Mesendoderm (in vitro differentiated cells): ENCODE data around the gene IL17RB.
A peak's percentile ranks its signal among the peaks of the same experiment; 100 is the strongest.

Source experiments
- DNase-seq: peaks from one replicate; pipeline ENCODE4 v3.0.0; 2013
- H2AK5ac ChIP-seq: 2 replicates; pipeline ENCODE4 v1.6.1; 2013; ENCODE audit warnings: low read length, inconsistent platforms
- H2BK120ac ChIP-seq: 2 replicates; pipeline ENCODE4 v1.6.1; 2013; ENCODE audit warnings: low read depth, mild to moderate bottlenecking, low read length, moderate library complexity, mixed read lengths
- H2BK15ac ChIP-seq: replicated peaks from 2 replicates; pipeline ENCODE4 v1.6.1; 2013; ENCODE audit warnings: low read depth, mild to moderate bottlenecking, moderate library complexity
- H2BK5ac ChIP-seq: 2 replicates; pipeline ENCODE4 v1.6.1; 2013; ENCODE audit warnings: low read length, inconsistent platforms
- H3K18ac ChIP-seq: 2 replicates; pipeline ENCODE4 v1.6.1; 2013; ENCODE audit warnings: mild to moderate bottlenecking, low read length, mixed read lengths
- H3K23ac ChIP-seq: one replicate; pipeline ENCODE4 v1.6.1; 2013; ENCODE audit warnings: low read length
- H3K27ac ChIP-seq: 2 replicates; pipeline ENCODE4 v1.5.1; 2013; ENCODE audit warnings: low read depth, mild to moderate bottlenecking, inconsistent platforms, low read length, moderate library complexity
- H3K27me3 ChIP-seq: 2 replicates; pipeline ENCODE4 v1.6.1; 2013; ENCODE audit warnings: low read length, control low read depth, mild to moderate bottlenecking, inconsistent platforms; ENCODE audit not compliant: insufficient read depth, poor library complexity
- H3K36me3 ChIP-seq: 2 replicates; pipeline ENCODE4 v1.6.1; 2013; ENCODE audit warnings: low read length, inconsistent platforms; ENCODE audit not compliant: control insufficient read depth, insufficient read depth
- H3K4ac ChIP-seq: one replicate; pipeline ENCODE4 v1.6.1; 2013; ENCODE audit warnings: low read depth, mild to moderate bottlenecking, low read length, moderate library complexity
- H3K4me1 ChIP-seq: 2 replicates; pipeline ENCODE4 v1.6.1; 2013; ENCODE audit warnings: low read depth, low read length, inconsistent platforms; ENCODE audit not compliant: control insufficient read depth
- H3K4me2 ChIP-seq: 2 replicates; pipeline ENCODE4 v1.6.1; 2013; ENCODE audit warnings: low read length
- H3K4me3 ChIP-seq: 2 replicates; pipeline ENCODE4 v1.5.1; 2013; ENCODE audit warnings: mild to moderate bottlenecking, low read length
- H3K56ac ChIP-seq: one replicate; pipeline ENCODE4 v1.6.1; 2013; ENCODE audit warnings: low read length
- H3K79me1 ChIP-seq: 2 replicates; pipeline ENCODE4 v1.6.1; 2013; ENCODE audit warnings: low read length, inconsistent platforms
- H3K79me2 ChIP-seq: 2 replicates; pipeline ENCODE4 v1.6.1; 2013; ENCODE audit warnings: mild to moderate bottlenecking, low read length; ENCODE audit not compliant: control insufficient read depth, insufficient read depth
- H3K9ac ChIP-seq: 2 replicates; pipeline ENCODE4 v1.6.1; 2013; ENCODE audit warnings: low read length, inconsistent platforms
- H4K5ac ChIP-seq: one replicate; pipeline ENCODE4 v1.6.1; 2013; ENCODE audit warnings: low read length
- H4K8ac ChIP-seq: one replicate; pipeline ENCODE4 v1.6.1; 2013; ENCODE audit warnings: low read depth, mild to moderate bottlenecking, control low read depth, low read length, moderate library complexity
- WGBS: extraction: QIAGEN DNeasy Blood & Tissue Kit; methylation state at CpG from one replicate; pipeline ENCODE4 v1.1.7; 2013; ENCODE audit warnings: low lambda C conversion rate, missing lambda C conversion rate; ENCODE audit not compliant: insufficient coverage; ENCODE audit errors: extremely low coverage; 5-methylcytosine and 5-hydroxymethylcytosine counted together

Gene IL17RB

GRCh38 chr3:53811143-53811927 lies 35.0 kb upstream of the IL17RB start:
- no peak for DNase-seq
- H3K4me1 ChIP-seq = no peaks in the 10 kb centered on the region
- H3K36me3 ChIP-seq = no peaks in the 10 kb centered on the region
- H2BK15ac ChIP-seq = no peak overlapping the region
- H3K79me2 ChIP-seq = no peaks in the 10 kb centered on the region
- no peak overlapping the region for H3K27ac ChIP-seq
- H3K9ac ChIP-seq = no peak overlapping the region
- H3K27me3 ChIP-seq = no peaks in the 10 kb centered on the region
- no peak overlapping the region for H3K4me2 ChIP-seq
- H3K4me3 ChIP-seq = no peak overlapping the region
- no peak overlapping the region for H3K4ac ChIP-seq
- H3K56ac ChIP-seq = no peak overlapping the region
- no peak overlapping the region for H4K5ac ChIP-seq
- no CpG with 5 or more reads among the region's 24 CpGs for WGBS
- H3K23ac ChIP-seq = no peak overlapping the region
- H4K8ac ChIP-seq = no peak overlapping the region
- no peak overlapping the region for H2AK5ac ChIP-seq
- H2BK120ac ChIP-seq = no peak overlapping the region
- H3K18ac ChIP-seq = no peak overlapping the region
- H2BK5ac ChIP-seq = no peak overlapping the region
- H3K79me1 ChIP-seq = no peaks in the 10 kb centered on the region

- Histone ChIP-seq H2AK5ac (no peak overlapping the region), H3K4me3 (no peak overlapping the region)
- no CpG with 5 or more reads among the region's 4 CpGs for WGBS
These were observed 33.9 kb upstream of the IL17RB start for GRCh38 chr3:53812434-53812833.

GRCh38 chr3:53813229-53813628 lies 33.1 kb upstream of the IL17RB start:
- no peak overlapping the region for H2BK5ac ChIP-seq
- H4K8ac ChIP-seq = no peak overlapping the region
- no CpG with 5 or more reads among the region's 5 CpGs for WGBS
- H3K4me1 ChIP-seq = no peaks in the 10 kb centered on the region
- H4K5ac ChIP-seq = no peak overlapping the region
- no peak overlapping the region for H3K23ac ChIP-seq
- H3K4ac ChIP-seq = no peak overlapping the region
- no peaks in the 10 kb centered on the region for H3K27me3 ChIP-seq
- no peak overlapping the region for H3K9ac ChIP-seq
- H3K79me1 ChIP-seq = no peaks in the 10 kb centered on the region
- no peak overlapping the region for H2BK15ac ChIP-seq
- H3K4me3 ChIP-seq = no peak overlapping the region
- no peak overlapping the region for H3K56ac ChIP-seq
- H3K18ac ChIP-seq = no peak overlapping the region
- no peak for DNase-seq
- no peaks in the 10 kb centered on the region for H3K36me3 ChIP-seq
- no peak overlapping the region for H2BK120ac ChIP-seq
- H3K4me2 ChIP-seq = no peak overlapping the region
- no peak overlapping the region for H2AK5ac ChIP-seq
- H3K79me2 ChIP-seq = no peaks in the 10 kb centered on the region
- no peak overlapping the region for H3K27ac ChIP-seq

More at GRCh38 chr3:53812434-53812833, 33.9 kb upstream of the IL17RB start:
- peak; percentile 34 for DNase-seq
- no peak overlapping the region for H3K56ac ChIP-seq
- no peak overlapping the region for H3K4ac ChIP-seq
- no peak overlapping the region for H3K4me2 ChIP-seq
- no peak overlapping the region for H2BK5ac ChIP-seq
- H4K5ac ChIP-seq = no peak overlapping the region
- no peak overlapping the region for H3K9ac ChIP-seq
- no peak overlapping the region for H2BK15ac ChIP-seq
- H3K23ac ChIP-seq = no peak overlapping the region
- no peaks in the 10 kb centered on the region for H3K79me1 ChIP-seq
- H4K8ac ChIP-seq = no peak overlapping the region
- no peaks in the 10 kb centered on the region for H3K36me3 ChIP-seq
- H3K4me1 ChIP-seq = no peaks in the 10 kb centered on the region
- no peak overlapping the region for H3K27ac ChIP-seq
- H3K18ac ChIP-seq = no peak overlapping the region
- no peaks in the 10 kb centered on the region for H3K27me3 ChIP-seq
- no peaks in the 10 kb centered on the region for H3K79me2 ChIP-seq
- no peak overlapping the region for H2BK120ac ChIP-seq

GRCh38 chr3:53813876-53814275 lies 32.5 kb upstream of the IL17RB start:
- no peaks in the 10 kb centered on the region for H3K27me3 ChIP-seq
- H3K4me2 ChIP-seq = no peak overlapping the region
- H2AK5ac ChIP-seq = no peak overlapping the region
- no peak overlapping the region for H3K4ac ChIP-seq
- no peak overlapping the region for H2BK15ac ChIP-seq
- H4K5ac ChIP-seq = no peak overlapping the region
- no peak overlapping the region for H3K56ac ChIP-seq
- H3K27ac ChIP-seq = no peak overlapping the region
- no peak overlapping the region for H3K9ac ChIP-seq
- H3K23ac ChIP-seq = no peak overlapping the region
- no peak for DNase-seq
- no peaks in the 10 kb centered on the region for H3K4me1 ChIP-seq
- no CpG with 5 or more reads among the region's 10 CpGs for WGBS
- no peaks in the 10 kb centered on the region for H3K79me2 ChIP-seq
- H3K79me1 ChIP-seq = no peaks in the 10 kb centered on the region
- no peak overlapping the region for H2BK120ac ChIP-seq
- H3K36me3 ChIP-seq = no peaks in the 10 kb centered on the region
- H3K4me3 ChIP-seq = no peak overlapping the region
- no peak overlapping the region for H2BK5ac ChIP-seq
- no peak overlapping the region for H3K18ac ChIP-seq
- no peak overlapping the region for H4K8ac ChIP-seq

- Histone ChIP-seq H2BK120ac (no peak overlapping the region), H3K27ac (no peak overlapping the region), H4K8ac (no peak overlapping the region), H3K4me3 (no peak overlapping the region), H4K5ac (no peak overlapping the region), H3K23ac (no peak overlapping the region), H3K18ac (no peak overlapping the region), H3K56ac (no peak overlapping the region), H3K27me3 (no peaks in the 10 kb centered on the region), H2BK15ac (no peak overlapping the region), H3K79me2 (no peaks in the 10 kb centered on the region), H3K79me1 (no peaks in the 10 kb centered on the region), H3K4me1 (no peaks in the 10 kb centered on the region), H3K4me2 (no peak overlapping the region), H2BK5ac (no peak overlapping the region), H3K4ac (no peak overlapping the region), H3K9ac (no peak overlapping the region), H3K36me3 (no peaks in the 10 kb centered on the region), H2AK5ac (no peak overlapping the region)
- no peak for DNase-seq
- WGBS = no CpG with 5 or more reads among the region's 4 CpGs
These were observed 31.3 kb upstream of the IL17RB start for GRCh38 chr3:53815067-53815466.

- Histone ChIP-seq H3K27ac (no peak overlapping the region), H3K18ac (no peak overlapping the region), H3K4me3 (no peak overlapping the region), H3K79me1 (no peaks in the 10 kb centered on the region), H3K4me2 (no peak overlapping the region), H2AK5ac (no peak overlapping the region), H4K8ac (no peak overlapping the region), H3K36me3 (no peaks in the 10 kb centered on the region), H3K56ac (no peak overlapping the region), H3K23ac (no peak overlapping the region), H3K79me2 (no peaks in the 10 kb centered on the region), H4K5ac (no peak overlapping the region), H3K9ac (no peak overlapping the region), H3K4ac (no peak overlapping the region), H2BK5ac (no peak overlapping the region), H2BK120ac (no peak overlapping the region), H2BK15ac (no peak overlapping the region), H3K4me1 (no peaks in the 10 kb centered on the region), H3K27me3 (no peaks in the 10 kb centered on the region)
- no CpG with 5 or more reads among the region's 7 CpGs for WGBS
- DNase-seq = no peak
These were observed 30.7 kb upstream of the IL17RB start for GRCh38 chr3:53815651-53816050.
